Astrocyte of the cerebellum (primary cell): ENCODE measurements around the gene SWSAP1.
"Not testable (repeated sequence)": the region's sequence is repeated elsewhere in the genome, so short reads cannot be mapped to it uniquely, and the experiment has no call there.

Experiments
- DNase-seq: peaks from one replicate; pipeline ENCODE4 v3.0.0-alpha.2; 2011; ENCODE audit warnings: low read depth
- H3K4me3 ChIP-seq: 2 replicates; pipeline ENCODE4 v1.5.1; 2011; ENCODE audit warnings: mild to moderate bottlenecking, low read depth, low read length, moderate library complexity
- CTCF ChIP-seq: IDR thresholded peaks from 2 replicates; pipeline ENCODE4 v1.5.1; 2012; ENCODE audit warnings: low read length, low read depth, moderate library complexity, mild to moderate bottlenecking; ENCODE audit errors: missing control alignments
- in situ Hi-C: cut with HindIII; loops from 2 replicates; pipeline ENCODE4 v1.10.0; 2017; ENCODE audit warnings: low sequenced_read_pairs

Gene SWSAP1

DNA sequence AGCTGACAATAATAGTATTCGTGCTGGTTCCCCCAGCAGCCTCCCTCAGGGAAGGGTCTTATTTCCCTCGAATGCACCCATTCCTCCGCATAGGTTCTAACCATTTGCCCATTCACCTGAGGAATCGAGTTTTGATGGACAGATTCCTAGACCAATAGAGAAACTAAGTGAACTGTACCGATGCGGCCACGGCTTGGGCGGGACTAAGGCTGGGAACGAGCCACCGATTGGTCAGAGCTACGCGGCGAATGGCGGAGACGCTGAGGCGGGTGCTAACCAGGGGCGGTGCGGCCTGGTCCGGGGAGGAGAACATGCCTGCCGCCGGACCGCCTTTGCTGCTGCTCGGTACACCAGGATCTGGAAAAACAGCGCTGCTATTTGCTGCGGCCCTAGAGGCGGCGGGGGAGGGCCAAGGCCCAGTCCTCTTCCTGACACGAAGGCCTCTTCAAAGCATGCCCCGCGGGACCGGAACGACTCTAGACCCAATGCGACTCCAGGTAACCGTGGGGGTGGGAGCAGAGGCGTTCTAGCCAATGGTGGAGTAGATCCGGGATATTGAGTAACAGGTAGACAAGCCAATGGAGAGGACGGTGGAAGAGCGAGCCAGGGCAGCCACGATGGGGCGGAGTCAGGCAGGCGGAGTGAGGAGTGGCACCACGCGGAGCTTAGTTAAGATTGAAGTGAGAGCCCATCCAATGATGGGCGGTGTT lies at the start of gene SWSAP1:
SWSAP1 (plus strand) TSS at position 234 of the 710 bp plus-strand sequence; CDS start at position 249, 15 bp downstream.
- peak; percentile 99 for DNase-seq

GRCh38 chr19:11324748-11325389 lies 49.6 kb upstream of the SWSAP1 start:
- no peak overlapping the region for H3K4me3 ChIP-seq
- no peak for TF ChIP-seq CTCF
- in situ Hi-C loops, result no loop called here
- DNase-seq, result no peak

More for the DNA sequence above, at the start of gene SWSAP1:
- no peak for TF ChIP-seq CTCF
- H3K4me3 ChIP-seq, result peak within 1 kb of the TSS; percentile 58
- in situ Hi-C loops, result no loop called here

DNA sequence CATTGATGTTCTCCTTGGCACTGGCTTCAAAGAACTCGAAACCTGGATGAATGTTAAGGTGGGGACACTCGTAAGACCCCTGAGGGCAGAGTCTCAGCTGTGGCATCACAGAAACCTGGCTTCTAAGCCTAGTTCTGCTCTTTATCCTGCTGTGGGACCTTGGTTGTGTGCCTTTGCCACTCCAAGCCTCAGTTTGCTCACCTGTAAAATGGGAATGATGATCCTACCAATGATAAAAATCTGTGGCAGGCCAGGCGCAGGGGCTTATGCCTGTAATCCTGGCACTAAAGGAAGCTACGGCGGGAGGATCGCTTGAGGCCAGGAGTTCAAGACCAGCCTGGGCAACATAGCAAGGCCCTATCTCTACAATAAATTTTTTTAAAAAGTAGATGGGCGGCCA lies 48.9 kb upstream of the SWSAP1 start:
- no peak for DNase-seq
- in situ Hi-C loops, result no loop called here
- TF ChIP-seq CTCF, result no peak
- H3K4me3 ChIP-seq, result no peak overlapping the region

- in situ Hi-C loops, result no loop called here
- H3K4me3 ChIP-seq, result no peak overlapping the region
- DNase-seq, result no peak
- TF ChIP-seq CTCF, result no peak
Measured at GRCh38 chr19:11330127-11330526, 44.3 kb upstream of the SWSAP1 start.

GRCh38 chr19:11331502-11331901 lies 43.0 kb upstream of the SWSAP1 start:
- H3K4me3 ChIP-seq, result no peak overlapping the region
- no peak for TF ChIP-seq CTCF
- in situ Hi-C loops, result no loop called here
- no peak for DNase-seq

DNA sequence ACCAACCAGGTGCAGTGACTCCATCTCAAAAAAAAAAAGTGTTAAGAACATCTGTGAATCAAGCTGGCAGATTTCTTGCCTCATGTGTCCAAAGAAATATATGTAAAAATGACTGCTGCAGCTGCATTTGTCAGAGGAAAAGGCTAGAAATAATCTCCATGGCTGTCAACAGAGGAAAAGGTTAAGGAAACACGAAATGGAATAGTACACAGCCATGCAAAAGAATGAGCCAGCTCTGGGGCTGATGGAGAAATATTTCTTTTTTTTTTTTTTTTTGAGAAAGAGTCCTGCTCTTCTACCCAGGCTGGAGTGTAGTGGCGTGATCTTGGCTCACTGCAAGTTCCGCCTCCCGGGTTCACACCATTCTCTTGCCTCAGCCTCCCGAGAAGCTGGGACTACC lies 41.6 kb upstream of the SWSAP1 start:
- H3K4me3 ChIP-seq, result no peak overlapping the region
- no peak for DNase-seq
- in situ Hi-C loops, result no loop called here
- no peak for TF ChIP-seq CTCF

DNA sequence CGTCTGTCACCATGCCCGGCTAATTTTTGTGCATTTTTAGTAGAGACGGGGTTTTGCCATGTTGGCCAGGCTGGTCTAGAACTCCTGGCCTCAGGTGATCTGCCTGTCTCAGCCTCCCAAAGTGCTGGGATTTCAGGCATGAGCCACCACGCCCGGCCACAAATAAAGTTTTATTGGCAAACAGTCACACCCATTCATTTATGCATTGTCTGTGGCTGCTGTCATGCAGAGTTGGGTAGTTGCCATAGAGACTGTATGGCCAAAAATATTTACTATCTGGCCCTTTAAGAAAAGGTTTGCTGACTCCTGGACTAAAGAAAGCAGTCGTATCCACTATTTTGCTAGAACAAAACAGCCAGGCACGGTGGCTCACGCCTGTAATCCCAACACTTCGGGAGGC lies 40.6 kb upstream of the SWSAP1 start:
- in situ Hi-C loops, H3K4me3 ChIP-seq, DNase-seq: not testable (repeated sequence)
